Measurements from ENCODE around the gene SEMA3D.

DNA sequence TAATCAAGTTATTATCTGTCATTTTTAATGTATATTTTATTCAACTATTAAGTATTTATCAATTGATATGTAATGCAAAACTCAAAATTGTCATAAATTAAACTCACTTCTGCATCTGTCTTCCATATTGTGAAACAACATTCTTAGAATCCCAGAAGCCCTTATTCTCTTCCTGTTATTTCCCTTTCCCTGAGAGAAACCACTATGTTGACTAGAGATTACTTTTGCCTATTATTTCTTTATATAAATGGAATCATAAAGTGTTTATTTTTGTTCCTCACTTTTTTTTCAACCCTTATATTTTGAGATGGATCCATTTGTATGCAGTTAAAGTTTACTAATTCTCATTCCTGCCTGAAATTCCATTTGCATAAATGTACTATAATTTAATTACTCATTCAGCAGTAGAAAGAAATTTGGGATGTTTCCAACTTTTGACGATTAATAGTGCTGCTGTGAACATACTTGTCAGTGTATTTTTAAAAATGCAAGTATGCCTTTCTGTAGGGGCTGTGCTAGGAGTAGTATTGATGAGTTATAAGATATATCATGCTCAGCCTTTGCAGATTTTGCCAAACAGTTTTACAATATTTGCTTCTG, 211.2 kb downstream of the SEMA3D start:
- no peak for TF ChIP-seq TAF1 (IDR thresholded peaks at IDR 0.05; ENCODE audit: low read depth, low read length)
- TF ChIP-seq POU2F2 (IDR thresholded peaks at IDR 0.05; ENCODE audit: low read depth, low read length): no peak
- TF ChIP-seq POLR2A (IDR thresholded peaks at IDR 0.05; ENCODE audit: low read depth, low read length): no peak

Measured in GM12891 (cell line).